Naive thymus-derived CD4-positive, alpha-beta T cell (primary cell): ENCODE results near the gene OR2M4. TPM values are rescaled to one million over a fixed set of nuclear protein-coding genes. Genes with fewer than 3 reads are reported as not detected.
A peak's percentile ranks its signal among the peaks of the same experiment; 100 is the strongest.

Experiments used
- ATAC-seq: fragments of 150-1000 bp; cut with Tn5 transposase; 2 replicates; pipeline ENCODE4 v1.10.0; 2021; ENCODE audit warnings: mild to moderate bottlenecking, moderate library complexity
- CTCF ChIA-PET: fragments of 350-600 bp; sonication (Branson Sonifier 250); formaldehyde crosslinking; loops from one replicate; lab custom pipeline; 2021; ENCODE audit warnings: antibody characterized with exemption; lab: Charles Lee
- POLR2A ChIA-PET: fragments of 350-600 bp; sonication (Branson Sonifier 250); formaldehyde crosslinking; loops from one replicate; lab custom pipeline; 2021; ENCODE audit warnings: antibody characterized with exemption, inconsistent platforms; lab: Charles Lee
- DNase-seq, 9 donors: peaks; one replicate each; pipeline versions ENCODE4 v3.0.0 to v3.0.0-alpha.2; 2020 to 2022; ENCODE audit warnings: mixed read lengths in 1 of 9
- H3K27ac ChIP-seq: one replicate; pipeline ENCODE4 v1.7.0; 2013; ENCODE audit warnings: mild to moderate bottlenecking, low read depth, low read length, moderate library complexity
- H3K27me3 ChIP-seq, 2 donors: one replicate each; pipeline ENCODE4 v1.7.0; 2013; ENCODE audit warnings: low read length in 2 of 2, mild to moderate bottlenecking in 2 of 2, moderate library complexity in 2 of 2; ENCODE audit not compliant: control insufficient read depth in 2 of 2, insufficient read depth in 2 of 2
- H3K36me3 ChIP-seq, 3 experiments: 1 replicate in 2 of 3; 2 replicates in 1 of 3; pipeline ENCODE4 v1.7.0; 2013; ENCODE audit warnings: low read length in 3 of 3, mild to moderate bottlenecking in 3 of 3, moderate library complexity in 1 of 3; ENCODE audit not compliant: insufficient read depth in 3 of 3, control insufficient read depth in 2 of 3
- H3K4me1 ChIP-seq, 2 donors: one replicate each; pipeline ENCODE4 v1.7.0; 2013; ENCODE audit warnings: low read length in 2 of 2, mild to moderate bottlenecking in 2 of 2, moderate library complexity in 1 of 2; ENCODE audit not compliant: control insufficient read depth in 2 of 2, insufficient read depth in 2 of 2
- H3K4me3 ChIP-seq: 2 replicates; pipeline ENCODE4 v1.7.0; 2013; ENCODE audit warnings: mild to moderate bottlenecking, low read length
- H3K9me3 ChIP-seq, 3 experiments: 1 replicate in 2 of 3; 2 replicates in 1 of 3; pipeline ENCODE4 v1.7.0; 2013; ENCODE audit warnings: low read length in 3 of 3; ENCODE audit not compliant: control insufficient read depth in 2 of 3
- H3K27ac Mint-ChIP-seq, 9 donors: one replicate each; pipeline ENCODE4 v1.8.0; 2020 to 2022; ENCODE audit warnings: mixed read lengths in 9 of 9, mild to moderate bottlenecking in 8 of 9, moderate library complexity in 5 of 9, inconsistent platforms in 2 of 9
- H3K27me3 Mint-ChIP-seq, 5 donors: one replicate each; pipeline ENCODE4 v1.8.0; 2021 to 2022; ENCODE audit warnings: mixed read lengths in 5 of 5, mild to moderate bottlenecking in 1 of 5
- H3K36me3 Mint-ChIP-seq, 5 donors: one replicate each; pipeline ENCODE4 v1.8.0; 2020 to 2022; ENCODE audit warnings: mixed read lengths in 5 of 5, mild to moderate bottlenecking in 3 of 5, inconsistent platforms in 1 of 5
- H3K4me1 Mint-ChIP-seq, 7 donors: one replicate each; pipeline ENCODE4 v1.8.0; 2020 to 2022; ENCODE audit warnings: mixed read lengths in 7 of 7, mild to moderate bottlenecking in 3 of 7, inconsistent platforms in 1 of 7
- H3K4me3 Mint-ChIP-seq, 10 donors: one replicate each; pipeline ENCODE4 v1.8.0; 2020 to 2022; ENCODE audit warnings: mild to moderate bottlenecking in 10 of 10, mixed read lengths in 10 of 10, moderate library complexity in 6 of 10, inconsistent platforms in 2 of 10
- H3K9me3 Mint-ChIP-seq, 11 donors: one replicate each; pipeline ENCODE4 v1.8.0; 2020 to 2022; ENCODE audit warnings: mixed read lengths in 11 of 11, mild to moderate bottlenecking in 4 of 11, inconsistent platforms in 1 of 11, moderate library complexity in 1 of 11
- intact Hi-C, 2 donors: fragments of 100-400 bp; cut with micrococcal nuclease; formaldehyde crosslinking; loops; one replicate each; pipeline ENCODE4 v1.15.1; 2023
- polyA plus RNA-seq, 2 donors: library from polyadenylated mRNA; unstranded; fragments of 300-500 nt; fragmentation: Illumina TruSeq; gene quantifications; one replicate each; pipeline ENCODE4 v1.2.3, GENCODE V29; 2021
- total RNA-seq, 6 experiments: library from RNA in 5 of 6; stranded (reverse) in 5 of 6; gene quantifications; 1 replicate in 5 of 6; 2 replicates in 1 of 6; pipeline ENCODE4 v1.2.3 and lab custom pipeline; 2021 to 2026

The OR2M4 gene
- total and polyA plus RNA-seq, 7 experiments from 2014 or later: not detected

GRCh38 chr1:248277876-248278275, 46.7 kb downstream of the OR2M4 start, which contains the start of gene OR2T33:
OR2T33 (minus strand) TSS chr1:248277976; CDS start chr1:248273814, 4,162 bp downstream.
- CTCF ChIA-PET: no interaction called here
- Mint-ChIP-seq H3K27me3 (peaks cover 0 to 4% (median 0%) of the 10 kb centered on the region in 5 donors), H3K36me3 (no peaks in the 10 kb centered on the region), H3K27ac (no peak within 1 kb of the TSS), H3K4me3 (no peak within 1 kb of the TSS), H3K9me3 (peaks cover 0 to 4% (median 0%) of the 10 kb centered on the region in 11 donors), H3K4me1 (no peaks in the 10 kb centered on the region)
- H3K9me3 ChIP-seq: no peaks in the 10 kb centered on the region
- H3K27me3 ChIP-seq: no peaks in the 10 kb centered on the region
- DNase-seq: no peak
- no peak within 1 kb of the TSS for H3K27ac ChIP-seq
- no peaks in the 10 kb centered on the region for H3K4me1 ChIP-seq
- no peaks in the 10 kb centered on the region for H3K36me3 ChIP-seq
- ATAC-seq: no peak
- H3K4me3 ChIP-seq: no peak within 1 kb of the TSS
- POLR2A ChIA-PET: no interaction called here
- intact Hi-C loops: no loop called here

GRCh38 chr1:248288391-248288790, 57.2 kb downstream of the OR2M4 start:
- H3K36me3 ChIP-seq: no peaks in the 10 kb centered on the region
- DNase-seq (no peak), ATAC-seq (peak; percentile 29)
- Mint-ChIP-seq H3K4me3 (no peak overlapping the region), H3K27ac (no peak overlapping the region), H3K4me1 (no peaks in the 10 kb centered on the region), H3K36me3 (no peaks in the 10 kb centered on the region), H3K27me3 (peaks cover 0 to 14% (median 4%) of the 10 kb centered on the region in 5 donors), H3K9me3 (peaks cover 0 to 7% (median 0%) of the 10 kb centered on the region in 11 donors)
- H3K4me1 ChIP-seq: no peaks in the 10 kb centered on the region
- no peaks in the 10 kb centered on the region for H3K27me3 ChIP-seq
- no peak overlapping the region for H3K4me3 ChIP-seq
- no peaks in the 10 kb centered on the region for H3K9me3 ChIP-seq
- ChIA-PET POLR2A (no interaction called here), CTCF (no interaction called here)
- no peak overlapping the region for H3K27ac ChIP-seq
- intact Hi-C loops: no loop called here

Other genes starting within 250 kb of the OR2M4 start
- under 1 TPM in 4 of 5 experiments, not detected in 1; 0.10 to 0.51 (median 0.26) TPM for gene OR2L5, start 217.8 kb upstream of the OR2M4 start, total RNA-seq
- not detected for gene OR2L5, start 217.8 kb upstream of the OR2M4 start, polyA plus RNA-seq
- gene OR2L2, start 201.3 kb upstream of the OR2M4 start, total RNA-seq: under 1 TPM; 0.17 to 0.64 (median 0.32) TPM
- gene OR2L2, start 201.3 kb upstream of the OR2M4 start, polyA plus RNA-seq: under 1 TPM; 0.33 to 0.36 TPM
- under 1 TPM in 2 of 5 experiments, not detected in 3; 0.17 to 0.27 TPM for gene OR2L3, start 184.6 kb upstream of the OR2M4 start, total RNA-seq
- not detected for gene OR2L3, start 184.6 kb upstream of the OR2M4 start, polyA plus RNA-seq
- under 1 TPM in 2 of 5 experiments, not detected in 3; 0.21 to 0.24 TPM for gene OR2L13, start 136.2 kb upstream of the OR2M4 start, total RNA-seq
- gene OR2L13, start 136.2 kb upstream of the OR2M4 start, polyA plus RNA-seq: under 1 TPM in 1 of 2 donors, not detected in 1; 0.17 TPM
- not detected for gene OR2M5, start 86.3 kb upstream of the OR2M4 start, total RNA-seq
- gene OR2M5, start 86.3 kb upstream of the OR2M4 start, polyA plus RNA-seq: not detected
- not detected for gene OR2M2, start 56.6 kb upstream of the OR2M4 start, total RNA-seq
- gene OR2M2, start 56.6 kb upstream of the OR2M4 start, polyA plus RNA-seq: not detected
- gene OR2M3, start 34.2 kb upstream of the OR2M4 start, total RNA-seq: under 1 TPM in 1 of 5 experiments, not detected in 4; 0.03 TPM
- gene OR2M3, start 34.2 kb upstream of the OR2M4 start, polyA plus RNA-seq: not detected
- not detected for gene OR2T33, start 46.6 kb downstream of the OR2M4 start, total RNA-seq
- gene OR2T33, start 46.6 kb downstream of the OR2M4 start, polyA plus RNA-seq: not detected
- not detected for gene OR2T12, start 72.0 kb downstream of the OR2M4 start, total RNA-seq
- gene OR2T12, start 72.0 kb downstream of the OR2M4 start, polyA plus RNA-seq: not detected
- gene OR2M7, start 93.2 kb downstream of the OR2M4 start, total RNA-seq: not detected
- gene OR2M7, start 93.2 kb downstream of the OR2M4 start, polyA plus RNA-seq: not detected
- gene OR14C36, start 117.4 kb downstream of the OR2M4 start, total RNA-seq: not detected
- not detected for gene OR14C36, start 117.4 kb downstream of the OR2M4 start, polyA plus RNA-seq
- not detected for gene OR2T4, start 130.2 kb downstream of the OR2M4 start, total RNA-seq
- gene OR2T4, start 130.2 kb downstream of the OR2M4 start, polyA plus RNA-seq: not detected
- gene OR2T6, start 144.3 kb downstream of the OR2M4 start, total RNA-seq: not detected
- not detected for gene OR2T6, start 144.3 kb downstream of the OR2M4 start, polyA plus RNA-seq
- gene OR2T1, start 171.6 kb downstream of the OR2M4 start, total RNA-seq: not detected
- gene OR2T1, start 171.6 kb downstream of the OR2M4 start, polyA plus RNA-seq: not detected
- gene OR2T2, start 214.2 kb downstream of the OR2M4 start, total RNA-seq: not detected
- under 1 TPM in 1 of 2 donors, not detected in 1; 0.44 TPM for gene OR2T2, start 214.2 kb downstream of the OR2M4 start, polyA plus RNA-seq
- not detected for gene OR2T3, start 241.9 kb downstream of the OR2M4 start, total RNA-seq
- gene OR2T3, start 241.9 kb downstream of the OR2M4 start, polyA plus RNA-seq: not detected